Fibroblast of the conjunctiva (primary cell): ENCODE results near the gene MRNIP.
"Not testable (repeated sequence)": the region's sequence is repeated elsewhere in the genome, so short reads cannot be mapped to it uniquely, and the experiment has no call there.

Experiments used
- DNase-seq: peaks from one replicate; pipeline ENCODE4 v3.0.0-alpha.2; 2010; ENCODE audit warnings: low read depth

The MRNIP gene

DNA sequence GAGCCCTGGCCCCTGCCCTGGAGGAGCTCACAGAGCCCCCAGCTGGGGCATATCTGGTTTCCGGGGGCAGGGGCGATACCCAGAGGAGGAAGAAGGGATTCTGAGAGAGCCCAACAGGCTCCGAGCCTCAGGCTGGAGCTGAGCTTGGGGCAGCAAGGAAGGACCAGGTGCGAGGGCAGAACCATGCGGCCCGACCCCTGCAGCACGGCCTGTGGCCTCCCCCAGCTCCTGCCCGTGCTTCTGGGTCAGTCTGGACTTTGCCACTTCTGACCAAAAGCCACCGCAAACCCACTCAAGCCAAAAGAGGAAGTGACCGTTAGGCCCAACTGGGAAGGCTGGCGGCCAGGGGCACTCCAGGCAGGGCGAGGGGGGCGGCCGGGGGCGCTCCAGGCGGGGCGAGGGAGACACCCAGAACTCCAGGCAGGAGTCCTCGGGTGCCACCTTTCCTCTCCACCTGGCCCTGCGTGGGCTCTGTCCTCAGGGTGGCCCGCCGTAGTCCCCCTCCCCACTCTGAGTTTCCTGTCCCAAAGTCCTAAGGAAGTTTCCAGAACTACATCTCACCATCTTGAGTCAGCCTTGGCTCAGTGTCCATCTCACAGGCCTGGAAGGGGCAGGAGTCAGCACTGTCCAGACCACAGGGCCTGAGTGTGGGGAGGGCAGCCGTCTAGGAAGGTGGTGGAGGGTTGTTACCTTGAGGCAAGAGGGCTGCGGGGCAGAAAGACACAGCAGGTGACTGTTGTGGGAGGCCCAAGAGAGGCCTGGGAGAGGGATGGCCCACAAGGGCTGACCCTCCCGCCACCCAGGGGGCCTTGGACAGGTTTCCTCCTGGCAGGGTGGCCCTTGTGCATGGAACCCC, 65.8 kb downstream of the MRNIP start:
- no peak for DNase-seq

GRCh38 chr5:179791881-179792611, 66.6 kb downstream of the MRNIP start:
- DNase-seq = no peak

GRCh38 chr5:179789278-179789677, 69.3 kb downstream of the MRNIP start:
- DNase-seq = not testable (repeated sequence)

- DNase-seq = no peak
Observed at GRCh38 chr5:179788193-179788854, 70.3 kb downstream of the MRNIP start.
